H1 (cell line): ENCODE measurements around the gene TAOK2. TPM values are rescaled to one million over a fixed set of nuclear protein-coding genes. Genes with fewer than 3 reads are reported as not detected.

Source experiments
- CTCF ChIA-PET: fragments of 300-600 bp; sonication (Branson Sonifier 250); formaldehyde crosslinking; loops from one replicate; lab custom pipeline; 2021; ENCODE audit not compliant: partially characterized antibody; lab: Charles Lee
- POLR2A ChIA-PET: fragments of 300-600 bp; sonication (Branson Sonifier 250); formaldehyde crosslinking; loops from one replicate; lab custom pipeline; 2021; ENCODE audit warnings: inconsistent platforms; ENCODE audit not compliant: partially characterized antibody; lab: Charles Lee
- DNase-seq, 2 experiments: peaks; one replicate each; pipeline versions ENCODE4 v3.0.0 to v3.0.0-alpha.2; 2010 to 2022; ENCODE audit warnings: low spot score in 2 of 2, low read depth in 1 of 2, mixed read lengths in 1 of 2
- FAIRE-seq: peaks from 2 replicates; lab custom pipeline; 2011; peaks lifted over from hg19 to GRCh38; lab: Jason Lieb, UNC
- H2AFZ ChIP-seq: 2 replicates; pipeline ENCODE4 v1.8.1; 2012; ENCODE audit warnings: low read length, inconsistent platforms
- H2AK5ac ChIP-seq: 2 replicates; pipeline ENCODE4 v1.6.1; 2013; ENCODE audit warnings: low read depth, low read length
- H2BK120ac ChIP-seq: replicated peaks from 2 replicates; pipeline ENCODE3; 2013; ENCODE audit warnings: low read depth, low read length, inconsistent platforms
- H2BK12ac ChIP-seq: 2 replicates; pipeline ENCODE4 v1.6.1; 2013; ENCODE audit warnings: low read depth, low read length
- H2BK15ac ChIP-seq: 2 replicates; pipeline ENCODE4 v1.6.1; 2013; ENCODE audit warnings: low read length
- H2BK20ac ChIP-seq: 2 replicates; pipeline ENCODE4 v1.6.1; 2013; ENCODE audit warnings: low read length
- H2BK5ac ChIP-seq: 2 replicates; pipeline ENCODE4 v1.6.1; 2013; ENCODE audit warnings: low read depth, low read length
- H3K14ac ChIP-seq: 2 replicates; pipeline ENCODE4 v1.6.1; 2013; ENCODE audit warnings: inconsistent platforms; ENCODE audit not compliant: insufficient read length
- H3K18ac ChIP-seq: 2 replicates; pipeline ENCODE4 v1.6.1; 2013; ENCODE audit warnings: low read length; ENCODE audit errors: extremely low read depth
- H3K23ac ChIP-seq: 2 replicates; pipeline ENCODE4 v1.6.1; 2013; ENCODE audit warnings: inconsistent platforms; ENCODE audit not compliant: insufficient read length
- H3K23me2 ChIP-seq: 2 replicates; pipeline ENCODE4 v1.6.1; 2013; ENCODE audit warnings: low read depth, low read length
- H3K27ac ChIP-seq: 2 replicates; pipeline ENCODE4 v1.6.1; 2011; ENCODE audit warnings: low read depth, low read length, inconsistent platforms
- H3K27me3 ChIP-seq, 4 experiments: replicated peaks in 1 of 4; 1 replicate in 1 of 4; 2 replicates in 3 of 4; pipeline versions ENCODE4 v1.6.1 to v1.8.1; 2011 to 2013; ENCODE audit warnings: low read length in 3 of 4, mild to moderate bottlenecking in 3 of 4, inconsistent platforms in 2 of 4, mixed read lengths in 2 of 4, moderate library complexity in 1 of 4; ENCODE audit not compliant: control insufficient read depth in 3 of 4, insufficient read depth in 3 of 4; ENCODE audit errors: extremely low read depth in 1 of 4
- H3K36me3 ChIP-seq, 4 experiments: 2 replicates each; pipeline versions ENCODE4 v1.6.1 to v1.8.1; 2011 to 2013; ENCODE audit warnings: mild to moderate bottlenecking in 4 of 4, low read length in 3 of 4, moderate library complexity in 2 of 4, control low read depth in 1 of 4, inconsistent platforms in 1 of 4; ENCODE audit not compliant: insufficient read depth in 4 of 4, control insufficient read depth in 2 of 4
- H3K4ac ChIP-seq: replicated peaks from 2 replicates; pipeline ENCODE3; 2013; ENCODE audit warnings: low read length, low read depth, mixed read lengths, inconsistent platforms; ENCODE audit not compliant: insufficient read length
- H3K4me1 ChIP-seq, 4 experiments: replicated peaks in 1 of 4; 1 replicate in 1 of 4; 2 replicates in 3 of 4; pipeline versions ENCODE4 v1.6.1 to v1.8.1; 2011 to 2013; ENCODE audit warnings: low read length in 3 of 4, inconsistent platforms in 2 of 4, mixed read lengths in 1 of 4; ENCODE audit not compliant: insufficient read depth in 4 of 4, control insufficient read depth in 3 of 4
- H3K4me2 ChIP-seq, 2 experiments: 2 replicates each; pipeline versions ENCODE4 v1.6.1 to v1.8.1; 2011 to 2013; ENCODE audit warnings: low read depth in 2 of 2, low read length in 2 of 2, control low read depth in 1 of 2, inconsistent platforms in 1 of 2, mild to moderate bottlenecking in 1 of 2; ENCODE audit not compliant: insufficient read depth in 1 of 2
- H3K4me3 ChIP-seq, 4 experiments: fragments of 200-600, 300-600 bp in 1 of 4; sonication (generic), shearing (Covaris generic), sonication (Bioruptor Twin) in 1 of 4; 2 replicates each; pipeline versions ENCODE4 v1.5.1 to v1.8.1; 2011 to 2016; ENCODE audit warnings: low read length in 4 of 4, low read depth in 3 of 4, control low read depth in 2 of 4, inconsistent platforms in 2 of 4, mild to moderate bottlenecking in 2 of 4, mixed read lengths in 1 of 4, moderate library complexity in 1 of 4; ENCODE audit not compliant: insufficient read depth in 2 of 4; ENCODE audit errors: extremely low read depth in 1 of 4
- H3K56ac ChIP-seq: replicated peaks from 2 replicates; pipeline ENCODE3; 2013; ENCODE audit warnings: low read depth, mild to moderate bottlenecking, mixed read lengths, low read length, inconsistent platforms; ENCODE audit not compliant: insufficient read length
- H3K79me1 ChIP-seq: 2 replicates; pipeline ENCODE4 v1.6.1; 2013; ENCODE audit warnings: low read depth, low read length, control low read depth
- H3K79me2 ChIP-seq, 2 experiments: 2 replicates each; pipeline versions ENCODE4 v1.6.1 to v1.8.1; 2012 to 2013; ENCODE audit warnings: low read length in 2 of 2, mild to moderate bottlenecking in 2 of 2, inconsistent platforms in 1 of 2; ENCODE audit not compliant: insufficient read depth in 2 of 2, control insufficient read depth in 1 of 2
- H3K9ac ChIP-seq, 4 experiments: replicated peaks in 1 of 4; 1 replicate in 1 of 4; 2 replicates in 3 of 4; pipeline versions ENCODE4 v1.6.1 to v1.8.1; 2011 to 2013; ENCODE audit warnings: low read depth in 3 of 4, low read length in 3 of 4, control low read depth in 2 of 4, mild to moderate bottlenecking in 2 of 4, moderate library complexity in 2 of 4, inconsistent platforms in 1 of 4; ENCODE audit errors: extremely low read depth in 1 of 4
- H3K9me3 ChIP-seq, 2 experiments: 2 replicates each; pipeline versions ENCODE4 v1.6.1 to v1.8.1; 2012 to 2013; ENCODE audit warnings: mild to moderate bottlenecking in 2 of 2, moderate library complexity in 2 of 2, control low read depth in 1 of 2, inconsistent platforms in 1 of 2, low read depth in 1 of 2, low read length in 1 of 2, mixed read lengths in 1 of 2; ENCODE audit not compliant: insufficient read depth in 2 of 2
- H4K20me1 ChIP-seq, 2 experiments: replicated peaks in 1 of 2; 2 replicates each; pipeline versions ENCODE3 to v1.8.1; 2011 to 2013; ENCODE audit warnings: inconsistent platforms in 2 of 2, low read length in 2 of 2, mild to moderate bottlenecking in 1 of 2; ENCODE audit not compliant: insufficient read depth in 2 of 2, control insufficient read depth in 1 of 2
- H4K5ac ChIP-seq: 2 replicates; pipeline ENCODE4 v1.6.1; 2013; ENCODE audit warnings: low read length, low read depth, mixed read lengths, inconsistent platforms; ENCODE audit not compliant: insufficient read length
- H4K8ac ChIP-seq: 2 replicates; pipeline ENCODE4 v1.8.0; 2013; ENCODE audit warnings: mild to moderate bottlenecking, moderate library complexity, low read length, inconsistent platforms; ENCODE audit not compliant: insufficient read depth; ENCODE audit errors: extremely low read depth
- H4K91ac ChIP-seq: replicated peaks from 2 replicates; pipeline ENCODE3; 2013; ENCODE audit warnings: low read length, mixed read lengths, inconsistent platforms; ENCODE audit not compliant: insufficient read length
- BACH1 ChIP-seq: IDR thresholded peaks from 2 replicates; pipeline ENCODE4 v1.6.1; 2012; ENCODE audit warnings: low read length, improper control_type of control experiment
- CEBPB ChIP-seq: IDR thresholded peaks from 2 replicates; pipeline ENCODE4 v1.6.1; 2012; ENCODE audit warnings: low read depth, low read length
- HDAC2 ChIP-seq, 2 experiments: fragments of 300-600 bp in 1 of 2; sonication (generic) in 1 of 2; IDR thresholded peaks; 2 replicates each; pipeline ENCODE4 v1.6.1; 2011 to 2012; ENCODE audit warnings: low read depth in 2 of 2, low read length in 2 of 2, mild to moderate bottlenecking in 2 of 2, moderate library complexity in 2 of 2, borderline replicate concordance in 1 of 2, inconsistent platforms in 1 of 2
- JUN ChIP-seq: IDR thresholded peaks from 2 replicates; pipeline ENCODE4 v1.6.1; 2011; ENCODE audit warnings: low read depth, mild to moderate bottlenecking, improper control_type of control experiment, low read length
- KDM1A ChIP-seq: fragments of 200-600, 300-600 bp; sonication (generic); IDR thresholded peaks from 2 replicates; pipeline ENCODE4 v1.7.1; 2016; ENCODE audit warnings: mild to moderate bottlenecking, low read length, borderline replicate concordance
- KDM4A ChIP-seq: IDR thresholded peaks from one replicate; pipeline ENCODE4 v1.7.1; 2012; ENCODE audit warnings: low read depth, mild to moderate bottlenecking, moderate library complexity, low read length, inconsistent platforms; ENCODE audit not compliant: severe bottlenecking
- NANOG ChIP-seq: IDR thresholded peaks from 2 replicates; pipeline ENCODE4 v1.6.1; 2011; ENCODE audit warnings: low read length, low read depth, mild to moderate bottlenecking, inconsistent platforms; ENCODE audit not compliant: insufficient read depth, poor library complexity, severe bottlenecking
- NRF1 ChIP-seq: IDR thresholded peaks from 2 replicates; pipeline ENCODE4 v1.6.1; 2011; ENCODE audit warnings: mild to moderate bottlenecking, low read depth, low read length, improper control_type of control experiment
- RFX5 ChIP-seq: IDR thresholded peaks from 2 replicates; pipeline ENCODE4 v1.6.1; 2011; ENCODE audit warnings: low read depth, low read length, improper control_type of control experiment, borderline replicate concordance
- SIN3A ChIP-seq, 2 experiments: IDR thresholded peaks in 1 of 2; conservative IDR thresholded peaks in 1 of 2; 2 replicates each; pipeline ENCODE4 v1.6.1; 2011 to 2012; ENCODE audit warnings: low read length in 2 of 2, improper control_type of control experiment in 1 of 2, low read depth in 1 of 2, mild to moderate bottlenecking in 1 of 2
- SIX5 ChIP-seq: IDR thresholded peaks from 2 replicates; pipeline ENCODE4 v1.6.1; 2011; ENCODE audit warnings: mild to moderate bottlenecking, low read depth, low read length
- SRF ChIP-seq: IDR thresholded peaks from 2 replicates; pipeline ENCODE4 v1.6.1; 2011; ENCODE audit warnings: mild to moderate bottlenecking, low read depth, low read length, moderate library complexity
- SUZ12 ChIP-seq: fragments of 200-600 bp; sonication (generic); IDR thresholded peaks from 2 replicates; pipeline ENCODE4 v1.6.1; 2012; ENCODE audit warnings: mild to moderate bottlenecking, inconsistent platforms, low read length, moderate library complexity, mixed read lengths
- TAF7 ChIP-seq: optimal IDR thresholded peaks from 2 replicates; pipeline ENCODE3; 2011; ENCODE audit warnings: low read depth, mild to moderate bottlenecking, inconsistent platforms, low read length, moderate library complexity, borderline replicate concordance
- WGBS, 2 experiments: shearing (Covaris generic) in 1 of 2; methylation state at CpG; one replicate each; pipeline versions ENCODE4 v1.1.6 to v1.1.7; 2013 to 2015; ENCODE audit warnings: low lambda C conversion rate in 2 of 2, mixed read lengths in 2 of 2, inconsistent platforms in 1 of 2, low coverage in 1 of 2, missing lambda C conversion rate in 1 of 2; ENCODE audit not compliant: insufficient replicate concordance in 2 of 2, insufficient coverage in 1 of 2, insufficient read length in 1 of 2; ENCODE audit errors: extremely low coverage in 1 of 2, missing lambda C conversion rate in 1 of 2; 5-methylcytosine and 5-hydroxymethylcytosine counted together
- polyA plus RNA-seq, 7 experiments: library from polyadenylated mRNA; depleted of rRNA in 3 of 7; stranded (reverse) in 5 of 7; unstranded in 2 of 7; fragments of >200 nt in 5 of 7; fragments of 200-250 nt in 2 of 7; gene quantifications; 1 replicate in 5 of 7; 2 replicates in 1 of 7; 4 replicates in 1 of 7; pipeline versions ENCODE4 v1.2.1 to v1.2.3, GENCODE V29; 2011 to 2013; ENCODE audit warnings: missing spikeins in 2 of 7, mixed read lengths in 2 of 7
- total RNA-seq: library from RNA; stranded (reverse); fragmentation: NEBNext Ultra II Directional; extraction: Animal tissue kit (Norgen Biotek cat#: 25700); gene quantifications from 2 replicates; pipeline ENCODE4 v1.2.1, GENCODE V29; 2021

The TAOK2 gene
- total and polyA plus RNA-seq, 2 of the 8 experiments (the other 6 are each of a cell fraction or from before 2014, with no cell fraction given), result 13.5 to 32.6 TPM

- Histone ChIP-seq H3K56ac (no peak overlapping the region), H3K14ac (no peak overlapping the region), H3K79me2 (no peaks in the 10 kb centered on the region), H3K36me3 (no peaks in the 10 kb centered on the region), H3K79me1 (no peaks in the 10 kb centered on the region), H4K20me1 (no peaks in the 10 kb centered on the region), H4K5ac (no peak overlapping the region), H3K4me1 (no peaks in the 10 kb centered on the region; a peak in 1 of 7 replicates), H3K4me2 (no peak overlapping the region), H4K8ac (no peak overlapping the region), H2BK12ac (no peak overlapping the region), H3K9ac (no peak overlapping the region), H3K4me3 (no peak overlapping the region), H3K27ac (no peak overlapping the region), H2BK5ac (no peak overlapping the region), H3K9me3 (no peaks in the 10 kb centered on the region), H4K91ac (no peak overlapping the region), H3K27me3 (peaks cover 0 to 3% (median 0%) of the 10 kb centered on the region in 4 experiments; a peak in 1 of 7 replicates), H3K23me2 (no peaks in the 10 kb centered on the region), H3K4ac (no peak overlapping the region), H2AK5ac (no peak overlapping the region), H2BK120ac (no peak overlapping the region), H2AFZ (no peak overlapping the region), H3K18ac (no peak overlapping the region), H2BK20ac (no peak overlapping the region), H2BK15ac (no peak overlapping the region), H3K23ac (no peak overlapping the region)
- 100% methylated on average over 4 of the region's 4 CpGs; no CpG with 5 or more reads in 1 of the 2 experiments for WGBS, 2 experiments
- ChIA-PET CTCF (interaction anchor here (0.9 to 2.8 kb wide), 4 partner anchors 11 to 63 kb away, joined by 3 to 16 read pairs (median 4); partner anchors contain the start of gene KCTD13), POLR2A (interaction anchor here (0.5 to 1.0 kb wide), 2 partner anchors 13 to 14 kb away, joined by 3 to 4 read pairs; no protein-coding TSS in a partner anchor)
- DNase-seq, result no peak
- FAIRE-seq, result no peak
- TF ChIP-seq BACH1, result no peak
- no peak for TF ChIP-seq TAF7
- no peak for TF ChIP-seq JUN
- no peak for TF ChIP-seq RFX5
- TF ChIP-seq HDAC2 (IDR thresholded peaks at IDR 0.05; ENCODE audit: borderline replicate concordance in 1 of 2, low read depth in 2 of 2, low read length in 2 of 2), result no peak
- no peak for TF ChIP-seq CEBPB
- TF ChIP-seq SIN3A (conservative IDR thresholded peaks at IDR 0.05 in 1 of 2, IDR thresholded peaks at IDR 0.05 in 1 of 2; ENCODE audit: low read depth in 1 of 2, low read length in 2 of 2), result no peak
- no peak for TF ChIP-seq SUZ12
- TF ChIP-seq SRF, result no peak
- TF ChIP-seq KDM1A, result no peak
- no peak for TF ChIP-seq SIX5
- no peak for TF ChIP-seq NANOG
- TF ChIP-seq NRF1, result no peak
- no peak for TF ChIP-seq KDM4A
These were observed 33.0 kb upstream of the TAOK2 start for GRCh38 chr16:29940656-29941055.
